NB4 (cell line): ENCODE data around the gene KRT1.

Experiments
- DNase-seq: peaks from one replicate; pipeline ENCODE4 v3.0.0; 2010; ENCODE audit warnings: low read depth
- H3K4me3 ChIP-seq: one replicate; pipeline ENCODE4 v1.5.1; 2011; ENCODE audit warnings: mild to moderate bottlenecking, low read depth, low read length, moderate library complexity
- MAX ChIP-seq: IDR thresholded peaks from 2 replicates; pipeline ENCODE4 v1.6.1; 2011; ENCODE audit warnings: low read depth, low read length
- MYC ChIP-seq: IDR thresholded peaks from 2 replicates; pipeline ENCODE4 v1.6.1; 2011; ENCODE audit warnings: low read depth, low read length
- POLR2A ChIP-seq: IDR thresholded peaks from 2 replicates; pipeline ENCODE4 v1.6.1; 2011; ENCODE audit warnings: mild to moderate bottlenecking; ENCODE audit not compliant: insufficient read length; ENCODE audit errors: extremely low read depth
- TF ChIP-seq, protein P1 (sequence below): IDR thresholded peaks from one replicate; pipeline ENCODE4 v1.5.1; 2012; ENCODE audit warnings: low read depth, low read length

Gene KRT1

DNA sequence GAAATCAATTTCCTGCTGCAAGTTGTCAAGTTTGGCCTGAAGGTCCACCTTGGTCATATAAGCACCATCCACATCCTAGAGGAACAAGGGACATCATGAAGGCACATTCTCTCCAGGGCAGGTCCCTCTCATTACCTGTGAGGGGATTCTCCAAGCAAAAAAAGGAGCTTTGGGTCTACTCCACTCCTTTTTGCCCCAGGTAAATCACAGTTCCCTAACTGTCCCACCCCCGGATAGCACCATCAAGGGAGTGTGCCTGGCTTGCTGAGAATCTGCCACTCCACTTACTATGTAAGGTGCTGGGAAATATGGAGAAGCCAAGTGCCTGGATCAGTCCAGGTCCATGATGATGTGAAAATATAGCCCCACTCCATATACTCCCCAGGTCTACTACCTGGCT lies 2.5 kb downstream of the KRT1 start:
- DNase-seq = no peak
- TF ChIP-seq, protein P1, sequence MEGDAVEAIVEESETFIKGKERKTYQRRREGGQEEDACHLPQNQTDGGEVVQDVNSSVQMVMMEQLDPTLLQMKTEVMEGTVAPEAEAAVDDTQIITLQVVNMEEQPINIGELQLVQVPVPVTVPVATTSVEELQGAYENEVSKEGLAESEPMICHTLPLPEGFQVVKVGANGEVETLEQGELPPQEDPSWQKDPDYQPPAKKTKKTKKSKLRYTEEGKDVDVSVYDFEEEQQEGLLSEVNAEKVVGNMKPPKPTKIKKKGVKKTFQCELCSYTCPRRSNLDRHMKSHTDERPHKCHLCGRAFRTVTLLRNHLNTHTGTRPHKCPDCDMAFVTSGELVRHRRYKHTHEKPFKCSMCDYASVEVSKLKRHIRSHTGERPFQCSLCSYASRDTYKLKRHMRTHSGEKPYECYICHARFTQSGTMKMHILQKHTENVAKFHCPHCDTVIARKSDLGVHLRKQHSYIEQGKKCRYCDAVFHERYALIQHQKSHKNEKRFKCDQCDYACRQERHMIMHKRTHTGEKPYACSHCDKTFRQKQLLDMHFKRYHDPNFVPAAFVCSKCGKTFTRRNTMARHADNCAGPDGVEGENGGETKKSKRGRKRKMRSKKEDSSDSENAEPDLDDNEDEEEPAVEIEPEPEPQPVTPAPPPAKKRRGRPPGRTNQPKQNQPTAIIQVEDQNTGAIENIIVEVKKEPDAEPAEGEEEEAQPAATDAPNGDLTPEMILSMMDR = no peak
- no peak for TF ChIP-seq POLR2A
- no peak for TF ChIP-seq MYC
- TF ChIP-seq MAX = no peak

DNA sequence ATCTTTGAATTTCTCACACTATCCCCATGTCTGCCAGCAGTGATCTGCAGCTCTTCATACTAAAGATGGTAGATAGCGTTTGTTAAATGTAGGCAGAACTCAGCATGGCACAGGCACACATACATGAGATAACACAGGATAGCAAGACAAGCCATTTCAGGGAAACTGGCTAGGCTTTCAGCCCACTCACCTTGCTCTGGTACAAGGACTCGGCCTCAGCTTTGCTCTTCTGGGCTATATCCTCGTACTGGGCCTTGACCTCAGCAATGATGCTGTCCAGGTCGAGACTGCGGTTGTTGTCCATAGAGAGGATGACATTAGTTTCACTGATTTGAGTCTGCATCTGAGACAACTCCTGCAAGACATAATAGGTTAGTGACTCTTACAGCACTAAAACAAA lies 3.1 kb downstream of the KRT1 start:
- DNase-seq = no peak
- TF ChIP-seq POLR2A = no peak
- TF ChIP-seq, protein P1 = no peak
- TF ChIP-seq MAX = no peak
- TF ChIP-seq MYC = no peak
- no peak overlapping the region for H3K4me3 ChIP-seq

More for the DNA sequence above, 2.5 kb downstream of the KRT1 start:
- no peak overlapping the region for H3K4me3 ChIP-seq

- no peak overlapping the region for H3K4me3 ChIP-seq
- no peak for DNase-seq
- TF ChIP-seq, protein P1 = no peak
- TF ChIP-seq POLR2A (no peak), MYC (no peak), MAX (no peak)
These were observed 4.0 kb downstream of the KRT1 start for GRCh38 chr12:52676163-52676562.

GRCh38 chr12:52675301-52675701 lies 4.9 kb downstream of the KRT1 start:
- H3K4me3 ChIP-seq = no peak overlapping the region
- no peak for DNase-seq
- TF ChIP-seq MYC (no peak), POLR2A (no peak), MAX (no peak)
- TF ChIP-seq, protein P1 = no peak

GRCh38 chr12:52674433-52674775 lies 5.8 kb downstream of the KRT1 start:
- H3K4me3 ChIP-seq = no peak overlapping the region
- TF ChIP-seq POLR2A (no peak), MAX (no peak), MYC (no peak)
- TF ChIP-seq, protein P1 = no peak
- DNase-seq = no peak
